Mucosa of gallbladder (tissue), 1 donor: ENCODE results near the gene AKNA. TPM values are rescaled to one million over a fixed set of nuclear protein-coding genes. Genes with fewer than 3 reads are reported as not detected.
A peak's percentile ranks its signal among the peaks of the same experiment; 100 is the strongest.

Experiments used
- DNase-seq: peaks from one replicate; pipeline ENCODE4 v3.0.0-alpha.2; 2020; ENCODE audit warnings: low spot score
- total RNA-seq: library from RNA; stranded (reverse); gene quantifications from one replicate; pipeline ENCODE4 v1.2.1, GENCODE V29; 2021
- donor health status: DM: no; HTN: no; CAD: no.

Gene AKNA
- total RNA-seq, 1 donor from 2014 or later = 41.0 TPM

GRCh38 chr9:114362394-114362793, 25.4 kb downstream of the AKNA start:
- DNase-seq = no peak

GRCh38 chr9:114361542-114361941, 26.2 kb downstream of the AKNA start:
- no peak for DNase-seq

- no peak for DNase-seq
These were observed 28.0 kb downstream of the AKNA start for GRCh38 chr9:114359801-114360200.

DNA sequence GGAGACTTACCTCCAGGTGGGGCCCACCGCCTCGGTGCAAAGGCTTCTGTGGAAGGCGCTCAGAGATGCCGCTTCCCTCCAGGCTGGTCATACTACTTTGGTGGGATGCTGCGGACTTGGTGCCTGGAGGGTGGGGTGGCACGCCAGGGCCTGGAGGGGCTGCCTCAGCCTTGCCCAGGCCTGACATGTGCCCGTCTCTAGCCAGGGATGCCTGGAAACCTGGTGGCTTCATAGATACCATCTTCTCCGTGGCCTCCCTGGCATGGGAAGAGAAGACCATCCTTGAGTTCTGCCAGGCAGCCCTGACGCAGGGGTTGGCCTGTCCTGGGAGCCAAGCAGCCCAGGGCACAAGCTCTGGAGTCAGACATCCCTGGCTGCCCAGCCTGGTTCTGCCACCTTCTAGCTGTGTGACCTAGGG, 29.9 kb downstream of the AKNA start:
- no peak for DNase-seq

DNA sequence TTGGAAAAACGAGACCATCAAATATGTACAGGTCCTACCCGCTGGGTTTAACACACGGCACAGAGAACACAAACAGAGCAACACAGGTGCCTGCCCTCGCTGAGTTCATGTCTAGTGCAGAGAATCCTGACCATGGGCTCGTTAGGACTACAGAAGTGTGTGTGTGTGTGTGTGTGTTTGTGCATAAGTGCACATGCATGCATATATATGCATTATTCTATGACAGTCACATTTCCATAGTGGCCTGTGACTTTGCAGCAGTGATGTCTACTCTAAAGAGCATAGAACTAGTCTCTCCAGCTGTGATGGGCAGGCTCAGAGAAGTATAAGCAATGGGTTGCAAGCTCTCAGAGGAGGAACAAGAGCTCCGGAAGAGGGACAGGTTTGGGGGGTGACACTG, 30.4 kb downstream of the AKNA start:
- no peak for DNase-seq

DNA sequence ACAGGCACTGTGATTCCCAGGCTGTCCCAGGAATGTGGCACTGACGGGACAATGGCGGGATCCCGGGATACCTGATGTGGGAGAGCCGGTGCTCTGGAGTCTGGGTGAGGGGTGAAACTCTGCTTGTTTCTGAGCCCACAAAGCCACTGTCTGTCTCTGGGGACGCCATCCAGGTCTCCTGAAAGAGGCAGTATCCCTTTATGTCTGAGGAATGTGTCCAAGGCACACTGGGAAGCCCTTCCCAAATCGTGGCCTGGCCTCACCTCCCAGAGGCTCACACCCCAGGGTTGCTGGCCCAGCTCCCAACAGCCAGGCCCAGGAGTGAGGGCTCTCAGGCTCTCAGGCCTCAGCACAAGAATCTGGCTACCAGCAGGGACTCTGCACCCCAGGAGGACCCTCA, 31.0 kb downstream of the AKNA start:
- no peak for DNase-seq

- no peak for DNase-seq
These were observed 32.0 kb downstream of the AKNA start for GRCh38 chr9:114355821-114356220.

DNA sequence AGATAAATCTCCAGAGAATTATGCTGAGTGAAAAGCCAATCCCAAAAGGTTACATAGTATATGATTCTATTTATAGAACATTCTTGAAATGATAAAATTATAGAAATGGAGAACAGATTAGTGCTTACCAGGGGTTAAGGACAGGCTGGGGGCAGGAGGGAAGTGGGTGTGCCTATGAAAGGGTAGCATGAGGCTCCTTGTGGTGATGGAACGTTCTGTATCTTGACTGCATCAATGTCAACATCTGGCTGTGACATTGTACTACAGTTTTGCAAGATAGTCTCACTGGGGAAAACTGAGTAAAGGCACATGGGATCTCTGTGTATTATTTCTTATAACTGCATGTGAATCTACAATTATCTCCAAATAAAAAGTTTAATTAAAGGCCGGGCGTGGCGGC, 35.9 kb downstream of the AKNA start:
- no peak for DNase-seq

GRCh38 chr9:114350636-114351401, 37.0 kb downstream of the AKNA start:
- DNase-seq = no peak

DNA sequence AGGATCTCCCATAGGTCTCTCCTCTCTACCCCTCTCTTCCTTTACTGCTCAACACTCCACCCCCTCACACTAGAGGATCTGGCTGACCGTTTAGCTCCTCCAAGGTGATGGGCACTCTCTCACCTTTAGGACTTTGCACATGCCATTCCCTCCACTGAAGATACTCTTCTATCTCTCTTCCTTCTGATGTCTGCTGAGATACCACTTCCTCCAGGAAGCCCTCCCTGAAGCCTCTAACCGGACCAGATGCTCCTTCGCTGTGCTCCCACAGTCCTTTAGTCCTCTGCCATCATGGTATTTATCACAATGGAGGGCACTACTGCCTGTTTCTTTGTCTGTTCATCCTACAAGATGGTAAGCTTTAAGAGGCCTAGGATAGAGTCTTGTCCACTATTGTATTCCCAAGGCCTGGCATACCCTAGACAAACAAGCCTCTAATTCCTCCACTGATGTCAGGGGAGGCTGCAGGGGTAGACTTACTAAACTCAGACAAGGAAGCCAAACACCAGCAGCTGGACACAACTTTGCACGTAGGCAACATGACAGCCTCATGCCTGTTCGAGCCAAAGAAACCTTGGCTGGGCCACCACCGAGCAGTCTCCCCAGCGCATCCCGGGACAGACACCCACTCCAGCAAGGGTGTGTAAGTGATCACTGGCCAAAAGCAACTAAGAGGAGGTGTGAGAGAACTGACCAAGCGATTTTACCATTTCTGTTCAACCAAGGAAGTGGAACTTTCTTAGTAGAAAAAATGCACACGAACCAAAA, 37.9 kb downstream of the AKNA start:
- no peak for DNase-seq

- peak; percentile 61 for DNase-seq
These were observed 38.8 kb downstream of the AKNA start for GRCh38 chr9:114348906-114349482.

- DNase-seq = no peak
These were observed 39.4 kb downstream of the AKNA start for GRCh38 chr9:114348261-114348905.

- no peak for DNase-seq
These were observed 40.1 kb downstream of the AKNA start for GRCh38 chr9:114347675-114348074.

DNA sequence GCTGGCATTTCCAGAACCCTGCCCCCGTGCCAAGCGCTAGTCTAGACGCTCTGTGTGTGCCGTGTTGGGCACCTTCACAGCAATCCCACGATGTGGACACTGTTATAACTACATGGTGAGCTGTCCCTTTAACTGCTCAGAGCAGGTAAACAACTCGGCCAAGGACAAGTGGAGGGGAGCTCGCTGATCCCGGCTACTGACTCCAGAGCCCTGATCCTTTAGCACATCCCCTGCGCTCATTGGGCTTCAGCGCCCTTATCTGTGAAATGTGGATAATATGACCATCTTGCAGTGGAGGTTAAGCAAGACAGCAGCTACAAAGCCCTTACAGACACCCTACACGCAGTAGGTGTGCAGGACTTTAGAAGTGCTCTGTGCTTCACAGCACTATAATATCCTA, 41.6 kb downstream of the AKNA start:
- no peak for DNase-seq

GRCh38 chr9:114345493-114346065, 42.2 kb downstream of the AKNA start:
- DNase-seq = no peak

- DNase-seq = no peak
These were observed 43.1 kb downstream of the AKNA start for GRCh38 chr9:114344692-114345091.

- no peak for DNase-seq
These were observed 43.6 kb downstream of the AKNA start for GRCh38 chr9:114344188-114344566.

DNA sequence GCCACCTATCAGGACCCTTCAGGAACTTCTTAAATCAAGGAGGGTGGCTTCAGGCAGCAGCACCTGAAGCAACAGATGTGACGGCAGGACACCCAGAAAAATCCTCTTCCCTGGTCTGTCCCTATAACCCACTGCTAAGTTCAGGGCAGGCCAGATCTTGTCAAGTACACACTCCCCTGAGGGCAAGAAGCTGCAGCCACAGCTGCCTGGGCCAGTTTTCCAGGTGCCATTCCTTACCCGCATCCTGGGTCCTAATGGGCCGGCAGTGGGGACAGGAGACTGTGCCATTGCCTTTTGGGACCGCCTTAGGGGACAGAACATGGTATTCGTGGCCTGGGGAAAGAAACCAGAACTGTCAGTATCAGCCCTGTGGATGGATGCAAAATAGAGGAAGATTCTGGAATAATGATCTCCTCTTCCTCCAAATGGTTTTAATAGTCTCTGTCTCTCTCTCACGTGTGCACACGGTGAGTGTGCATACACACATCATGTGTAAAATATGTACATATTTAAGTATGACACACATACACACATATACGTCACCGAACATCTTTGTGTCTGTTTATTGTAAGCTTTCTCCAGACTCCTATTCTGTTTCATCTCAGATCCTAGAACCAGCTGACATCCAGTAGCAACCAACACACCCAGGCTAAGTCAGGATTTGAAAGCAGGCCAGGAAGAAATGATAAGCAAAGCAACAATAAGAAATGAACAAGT, 44.2 kb downstream of the AKNA start:
- no peak for DNase-seq

DNA sequence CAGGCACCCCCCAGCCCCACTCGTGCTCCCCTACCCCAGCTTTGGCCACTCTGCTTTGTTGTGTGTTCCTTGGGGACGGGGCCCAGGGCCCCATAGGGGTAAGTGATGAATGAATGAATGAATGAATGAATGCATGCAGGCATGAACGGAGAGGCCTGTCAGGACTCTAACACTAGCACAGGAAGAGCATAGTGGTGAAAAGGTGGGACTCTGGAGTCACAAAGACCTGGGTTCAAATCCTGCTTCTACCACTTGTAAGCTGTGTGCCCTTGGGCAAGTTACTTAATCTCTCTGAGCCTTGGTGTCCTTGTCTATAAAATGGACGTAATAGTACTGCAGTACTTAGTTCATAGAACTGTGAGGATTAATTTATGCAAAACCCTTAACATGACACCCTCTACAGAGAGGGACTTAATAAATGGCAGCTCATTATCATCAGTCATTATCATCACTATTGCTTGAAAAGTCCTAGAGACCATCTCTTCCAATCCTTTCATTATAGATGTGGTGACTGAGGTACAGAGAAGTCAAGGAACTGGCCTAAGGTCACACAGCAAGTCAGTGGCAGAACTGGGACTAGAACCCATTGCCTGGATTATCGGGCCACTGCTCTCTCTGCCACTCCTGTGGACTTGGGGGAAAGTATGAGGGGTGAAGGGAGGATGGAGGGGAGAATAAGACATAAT, 44.9 kb downstream of the AKNA start:
- no peak for DNase-seq

DNA sequence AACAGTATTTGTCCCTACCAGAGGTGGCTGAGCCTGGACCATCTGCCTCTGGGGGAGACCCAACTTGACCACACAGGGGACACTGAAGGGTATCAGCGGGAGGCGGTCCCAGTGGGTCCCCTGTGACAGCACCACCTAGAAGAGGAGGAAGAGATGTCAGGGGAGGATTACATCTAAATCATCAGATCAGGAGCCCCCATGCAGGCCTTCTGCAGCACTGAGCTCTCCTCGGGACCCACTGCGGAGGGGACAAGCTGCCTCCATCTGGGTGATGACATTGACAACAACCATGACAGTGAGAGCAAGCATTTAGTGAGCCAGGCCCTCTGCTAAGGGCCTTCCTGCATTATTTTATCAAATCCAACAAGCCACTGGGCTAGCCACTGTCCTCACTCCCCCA, 45.8 kb downstream of the AKNA start:
- DNase-seq = no peak
